Psoas muscle (tissue), 8 donors: Measurements from ENCODE around the gene WEE2. TPM values are rescaled to one million over a fixed set of nuclear protein-coding genes. Genes with fewer than 3 reads are reported as not detected.

Experiments
- ATAC-seq, 4 donors: fragments of 200-7000 bp; cut with Tn5 transposase; one replicate each; pipeline ENCODE4 v1.9.1; 2020; ENCODE audit warnings: moderate library complexity in 3 of 4, mild to moderate bottlenecking in 2 of 4
- DNase-seq, 2 donors: peaks; one replicate each; pipeline ENCODE4 v3.0.0-alpha.2; 2020
- H3K27ac ChIP-seq: fragments of 200-600 bp; one replicate; pipeline ENCODE4 v1.8.0; 2022
- H3K27me3 ChIP-seq, 3 donors: fragments of 200-600 bp in 1 of 3; one replicate each; pipeline versions ENCODE4 v1.6.1 to v1.8.0; 2013 to 2022; ENCODE audit warnings: low read length in 2 of 3, mild to moderate bottlenecking in 2 of 3, moderate library complexity in 1 of 3; ENCODE audit not compliant: insufficient read depth in 3 of 3
- H3K36me3 ChIP-seq, 2 donors: fragments of 200-600 bp in 1 of 2; one replicate each; pipeline versions ENCODE4 v1.6.1 to v1.8.0; 2013 to 2022; ENCODE audit warnings: low read depth in 1 of 2, mild to moderate bottlenecking in 1 of 2, moderate library complexity in 1 of 2; ENCODE audit not compliant: insufficient read depth in 1 of 2
- H3K4me1 ChIP-seq: fragments of 200-600 bp; one replicate; pipeline ENCODE4 v1.8.0; 2022
- H3K4me3 ChIP-seq: fragments of 200-600 bp; one replicate; pipeline ENCODE4 v1.8.0; 2022; ENCODE audit warnings: mild to moderate bottlenecking
- H3K9me3 ChIP-seq: fragments of 200-600 bp; one replicate; pipeline ENCODE4 v1.8.0; 2022
- WGBS, 3 donors: extraction: QIAGEN DNeasy Blood & Tissue Kit; methylation state at CpG; one replicate each; pipeline versions ENCODE4 v1.1.6 to v1.1.7; 2013; 5-methylcytosine and 5-hydroxymethylcytosine counted together
- intact Hi-C, 2 donors: fragments of 100-400 bp; cut with DNase I; formaldehyde crosslinking; loops; one replicate each; pipeline versions ENCODE4 v1.11.0 to v1.14.2; 2022
- polyA plus RNA-seq, 3 donors: library from polyadenylated mRNA; stranded (reverse); fragments of 200-250 nt; gene quantifications; one replicate each; pipeline ENCODE4 v1.2.3, GENCODE V29; 2013
- total RNA-seq, 4 donors: library from RNA; stranded (reverse); fragmentation: NEBNext Ultra II Directional in 2 of 4; extraction: Animal tissue kit (Norgen Biotek cat#: 25700) in 2 of 4; gene quantifications; one replicate each; pipeline versions ENCODE4 v1.2.1 to v1.2.4, GENCODE V29; 2021 to 2023
- TF ChIP-seq, protein P1 (sequence below): fragments of 200-600 bp; IDR thresholded peaks from one replicate; pipeline ENCODE4 v1.8.0; 2022; ENCODE audit warnings: antibody characterized with exemption
- donor health status: healthy with polysubstance abuse.
- donor health status: DM: no; HTN: no; CAD: no; lungs with moderate emphysema.
- donor health status: Bipolar disorder and iron deficiency.
- donor health status: healthy.
- donor health status: DM: yes; HTN: yes; CAD: no.
- donor health status: DM: no; HTN: no; CAD: no.
- donor health status: DM: no; HTN: no; CAD: no.
- donor health status: DM: yes; HTN: yes; CAD: no.

Gene WEE2
- total and polyA plus RNA-seq, 7 donors: not detected

DNA sequence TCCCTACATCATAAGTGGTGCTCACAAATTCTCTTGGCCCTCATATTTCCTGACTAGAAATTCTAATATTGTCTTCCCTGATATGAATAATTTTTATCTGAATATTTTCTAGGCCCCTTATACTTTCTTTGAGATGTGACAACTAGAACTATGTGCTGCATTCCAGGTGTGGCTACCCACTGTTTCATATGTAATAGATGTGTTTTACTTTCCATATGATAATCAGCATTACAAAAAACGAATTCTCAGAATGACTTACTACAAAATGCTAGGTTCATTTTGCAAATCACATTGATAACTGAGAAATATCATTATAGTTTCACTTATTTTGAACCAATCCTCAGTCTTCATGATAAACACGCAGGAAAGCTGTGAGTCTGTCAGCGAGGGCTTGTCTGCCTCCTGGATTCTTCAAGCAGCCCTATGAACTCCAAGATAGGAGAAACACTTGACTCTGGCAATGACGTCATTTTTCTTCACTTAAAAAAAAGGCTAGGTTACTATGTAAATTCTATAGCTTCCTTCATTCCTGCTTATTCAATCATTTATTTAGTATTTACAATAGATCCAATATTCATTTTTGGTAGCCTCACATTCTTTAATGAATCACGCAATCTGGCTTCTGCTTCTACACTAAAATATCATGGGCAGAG, 4.6 kb downstream of the WEE2 start:
- Histone ChIP-seq H3K9me3 (no peaks in the 10 kb centered on the region), H3K27me3 (no peaks in the 10 kb centered on the region), H3K27ac (no peak overlapping the region), H3K36me3 (no peaks in the 10 kb centered on the region), H3K4me1 (no peaks in the 10 kb centered on the region), H3K4me3 (no peak overlapping the region)
- DNase-seq (no peak), ATAC-seq (no peak)
- 85 to 88% (median 87%) methylated on average over 5 of the region's 5 CpGs for WGBS, 3 donors
- intact Hi-C loops: no loop called here
- TF ChIP-seq, protein P1, sequence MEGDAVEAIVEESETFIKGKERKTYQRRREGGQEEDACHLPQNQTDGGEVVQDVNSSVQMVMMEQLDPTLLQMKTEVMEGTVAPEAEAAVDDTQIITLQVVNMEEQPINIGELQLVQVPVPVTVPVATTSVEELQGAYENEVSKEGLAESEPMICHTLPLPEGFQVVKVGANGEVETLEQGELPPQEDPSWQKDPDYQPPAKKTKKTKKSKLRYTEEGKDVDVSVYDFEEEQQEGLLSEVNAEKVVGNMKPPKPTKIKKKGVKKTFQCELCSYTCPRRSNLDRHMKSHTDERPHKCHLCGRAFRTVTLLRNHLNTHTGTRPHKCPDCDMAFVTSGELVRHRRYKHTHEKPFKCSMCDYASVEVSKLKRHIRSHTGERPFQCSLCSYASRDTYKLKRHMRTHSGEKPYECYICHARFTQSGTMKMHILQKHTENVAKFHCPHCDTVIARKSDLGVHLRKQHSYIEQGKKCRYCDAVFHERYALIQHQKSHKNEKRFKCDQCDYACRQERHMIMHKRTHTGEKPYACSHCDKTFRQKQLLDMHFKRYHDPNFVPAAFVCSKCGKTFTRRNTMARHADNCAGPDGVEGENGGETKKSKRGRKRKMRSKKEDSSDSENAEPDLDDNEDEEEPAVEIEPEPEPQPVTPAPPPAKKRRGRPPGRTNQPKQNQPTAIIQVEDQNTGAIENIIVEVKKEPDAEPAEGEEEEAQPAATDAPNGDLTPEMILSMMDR: no peak

DNA sequence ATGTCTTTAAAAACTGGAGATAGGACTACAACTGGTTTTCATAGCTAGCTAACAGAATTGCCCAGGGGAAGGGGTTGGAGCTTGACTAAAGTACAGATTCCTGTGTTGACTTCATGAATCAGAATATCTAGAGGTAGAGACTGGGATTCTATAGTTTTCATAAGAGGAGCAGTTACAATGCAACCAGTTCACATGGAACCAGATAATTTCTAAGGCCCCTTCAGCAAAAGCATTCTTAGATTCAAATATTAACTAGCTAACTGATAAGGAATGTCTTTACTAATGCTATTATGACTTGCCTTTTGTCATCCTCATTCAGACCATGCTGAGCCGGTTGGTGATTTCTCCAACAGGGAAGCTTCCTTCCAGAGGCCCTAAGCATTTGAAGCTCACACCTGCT, 5.7 kb downstream of the WEE2 start:
- Histone ChIP-seq H3K27me3 (no peaks in the 10 kb centered on the region), H3K4me3 (no peak overlapping the region), H3K36me3 (no peaks in the 10 kb centered on the region), H3K27ac (no peak overlapping the region), H3K9me3 (no peaks in the 10 kb centered on the region), H3K4me1 (no peaks in the 10 kb centered on the region)
- WGBS, 3 donors: 81 to 92% (median 89%) methylated on average over 1 of the region's 1 CpG
- ATAC-seq (no peak), DNase-seq (no peak)
- TF ChIP-seq, protein P1: no peak
- intact Hi-C loops: no loop called here

GRCh38 chr7:141714571-141714970, 6.4 kb downstream of the WEE2 start:
- WGBS, 3 donors: 79 to 80% (median 79%) methylated on average over 2 of the region's 2 CpGs
- intact Hi-C loops: no loop called here
- no peaks in the 10 kb centered on the region for H3K9me3 ChIP-seq
- no peaks in the 10 kb centered on the region for H3K4me1 ChIP-seq
- H3K27me3 ChIP-seq: no peaks in the 10 kb centered on the region
- no peak overlapping the region for H3K4me3 ChIP-seq
- no peak overlapping the region for H3K27ac ChIP-seq
- TF ChIP-seq, protein P1: no peak
- H3K36me3 ChIP-seq: no peaks in the 10 kb centered on the region
- DNase-seq (no peak), ATAC-seq (no peak)

DNA sequence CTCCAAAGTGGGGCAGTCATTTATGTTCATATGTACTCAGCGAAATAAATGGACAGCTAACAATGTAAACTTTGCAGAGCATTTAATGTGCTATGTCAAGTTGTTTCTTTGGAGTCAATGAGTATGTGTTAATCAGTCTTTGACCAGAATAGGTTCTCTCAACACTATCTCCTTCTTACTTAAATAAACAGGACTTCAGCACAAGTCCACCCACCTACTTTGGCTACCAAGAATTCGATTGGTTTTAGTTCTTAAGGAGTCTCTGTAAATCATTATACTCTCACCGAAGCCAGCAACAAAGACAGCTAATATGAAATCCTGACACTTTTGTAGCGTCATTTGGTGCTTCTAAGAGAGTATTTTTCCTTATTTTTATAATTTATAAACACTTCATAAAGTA, 6.9 kb downstream of the WEE2 start:
- H3K4me1 ChIP-seq: no peaks in the 10 kb centered on the region
- H3K27ac ChIP-seq: no peak overlapping the region
- no peak overlapping the region for H3K4me3 ChIP-seq
- WGBS, 3 donors: 69 to 75% (median 73%) methylated on average over 4 of the region's 4 CpGs
- no peaks in the 10 kb centered on the region for H3K27me3 ChIP-seq
- no peak for DNase-seq
- TF ChIP-seq, protein P1: no peak
- intact Hi-C loops: no loop called here
- no peak for ATAC-seq
- no peaks in the 10 kb centered on the region for H3K9me3 ChIP-seq
- no peaks in the 10 kb centered on the region for H3K36me3 ChIP-seq
